Activated T-helper 2 cell treated with anti-CD3 and anti-CD28 coated beads, Interferon-gamma antibody, Interleukin-2, Interleukin-4, amounts not matched to agents 10 μg/mL and 5 μg/mL and 100 μg/mL, durations not matched to agents 14 hours and 24 hours and 36 hours (primary cell): ENCODE measurements around the gene TAS2R41. TPM values are rescaled to one million over a fixed set of nuclear protein-coding genes. Genes with fewer than 3 reads are reported as not detected.
"Not testable (repeated sequence)": the region's sequence is repeated elsewhere in the genome, so short reads cannot be mapped to it uniquely, and the experiment has no call there.

Experiments used
- DNase-seq: peaks from one replicate; pipeline ENCODE4 v3.0.0; 2021; ENCODE audit warnings: low spot score
- H3K27ac Mint-ChIP-seq: one replicate; pipeline ENCODE4 v1.8.0; 2021; ENCODE audit warnings: mixed read lengths
- H3K27me3 Mint-ChIP-seq: one replicate; pipeline ENCODE4 v1.8.0; 2021; ENCODE audit warnings: low read depth, mixed read lengths
- H3K36me3 Mint-ChIP-seq: one replicate; pipeline ENCODE4 v1.8.0; 2021; ENCODE audit warnings: low read depth, mixed read lengths
- H3K4me1 Mint-ChIP-seq: one replicate; pipeline ENCODE4 v1.8.0; 2021; ENCODE audit warnings: low read depth, mixed read lengths
- H3K4me3 Mint-ChIP-seq: one replicate; pipeline ENCODE4 v1.8.0; 2021; ENCODE audit warnings: low read depth, mild to moderate bottlenecking, moderate library complexity, mixed read lengths
- H3K9me3 Mint-ChIP-seq: one replicate; pipeline ENCODE4 v1.8.0; 2021; ENCODE audit warnings: mixed read lengths
- intact Hi-C: fragments of 100-400 bp; cut with micrococcal nuclease; formaldehyde crosslinking; loops from one replicate; pipeline ENCODE4 v1.15.1; 2023
- total RNA-seq: library from RNA; stranded (reverse); gene quantifications from 2 replicates; pipeline ENCODE4 v1.2.3, GENCODE V29; 2022

TAS2R41 gene
- total RNA-seq, 1 donor from 2014 or later, result not detected

DNA sequence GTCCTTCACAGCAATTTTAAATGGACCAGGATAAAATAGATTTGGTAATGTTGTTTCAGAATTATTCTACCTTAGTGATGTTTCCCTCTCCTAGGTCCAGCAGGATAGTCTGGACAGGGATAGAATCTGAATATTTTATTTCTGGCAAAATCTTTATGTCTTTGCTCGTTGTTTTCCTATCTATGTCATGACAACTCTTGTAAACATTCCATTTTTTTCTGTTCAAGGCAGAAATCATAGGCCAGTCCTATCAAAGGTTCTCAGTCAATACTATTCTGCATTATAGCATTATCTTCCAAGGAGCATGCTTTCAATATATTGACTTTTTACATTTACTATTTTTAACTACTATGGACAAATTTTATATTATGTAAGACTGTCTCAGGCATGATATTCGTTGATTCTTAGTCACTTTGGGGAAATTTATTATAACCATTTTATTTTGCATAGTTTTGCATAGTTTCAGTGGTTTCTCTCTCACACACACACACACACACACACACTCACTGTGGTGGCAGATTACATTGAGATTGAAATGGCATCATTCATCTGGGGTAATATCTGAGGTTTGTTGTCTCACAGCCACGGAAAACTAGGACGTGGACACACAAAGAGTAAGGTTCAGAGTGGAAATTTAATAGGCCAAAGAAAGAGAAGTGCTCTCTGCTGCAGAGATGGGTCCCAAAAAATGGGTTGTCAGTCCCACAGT is 17.2 kb upstream of the TAS2R41 start:
- Mint-ChIP-seq H3K27me3 (no peaks in the 10 kb centered on the region), H3K4me3 (no peak overlapping the region), H3K27ac (no peak overlapping the region), H3K9me3 (no peaks in the 10 kb centered on the region), H3K4me1 (no peaks in the 10 kb centered on the region), H3K36me3 (no peaks in the 10 kb centered on the region)
- intact Hi-C loops, result no loop called here
- no peak for DNase-seq

DNA sequence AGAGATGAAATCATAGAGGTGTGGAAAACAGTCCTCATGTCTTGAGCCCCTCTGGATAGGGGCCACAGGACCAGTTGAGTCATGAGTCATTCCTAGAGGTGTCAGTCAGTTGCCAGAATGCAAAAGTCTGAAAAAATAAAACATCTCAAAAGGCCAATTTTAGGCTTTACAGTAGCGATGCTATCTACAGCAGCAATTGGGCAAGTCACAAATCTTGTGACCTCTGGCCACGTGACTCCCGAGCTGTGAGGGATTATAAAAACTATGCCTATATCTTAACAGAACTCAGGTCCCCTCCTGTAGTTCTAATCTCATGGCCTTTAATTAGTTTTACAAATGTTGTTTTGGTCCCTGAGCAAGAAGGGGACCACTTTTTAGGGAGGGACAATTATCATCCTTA is 15.6 kb upstream of the TAS2R41 start:
- H3K27ac Mint-ChIP-seq, result no peak overlapping the region
- H3K4me3 Mint-ChIP-seq, result no peak overlapping the region
- H3K9me3 Mint-ChIP-seq, result no peaks in the 10 kb centered on the region
- intact Hi-C loops, result no loop called here
- no peaks in the 10 kb centered on the region for H3K36me3 Mint-ChIP-seq
- H3K27me3 Mint-ChIP-seq, result no peaks in the 10 kb centered on the region
- no peaks in the 10 kb centered on the region for H3K4me1 Mint-ChIP-seq
- DNase-seq, result no peak

DNA sequence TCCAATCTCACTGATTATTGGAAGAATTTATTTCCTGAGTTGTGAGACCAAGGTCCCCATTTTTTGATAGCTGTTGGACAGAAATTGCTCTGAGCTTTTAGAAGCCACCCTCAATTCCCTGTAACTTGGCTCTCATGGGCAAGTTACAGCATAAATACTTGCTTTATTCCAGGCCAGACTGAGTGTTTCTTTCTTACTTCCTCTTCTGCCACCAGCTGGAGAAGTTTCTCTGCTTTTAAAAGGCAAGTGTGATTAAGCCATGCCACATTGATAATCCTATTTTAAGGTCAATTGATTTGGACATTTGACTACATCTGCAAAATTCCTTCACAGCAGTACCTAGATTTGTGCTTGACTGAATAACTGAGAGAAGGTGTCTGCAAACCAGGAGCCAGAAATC is 14.1 kb upstream of the TAS2R41 start:
- H3K9me3 Mint-ChIP-seq, result no peaks in the 10 kb centered on the region
- H3K4me1 Mint-ChIP-seq, result no peaks in the 10 kb centered on the region
- H3K4me3 Mint-ChIP-seq, result no peak overlapping the region
- H3K27me3 Mint-ChIP-seq, result no peaks in the 10 kb centered on the region
- H3K36me3 Mint-ChIP-seq, result no peaks in the 10 kb centered on the region
- no peak overlapping the region for H3K27ac Mint-ChIP-seq
- DNase-seq, result no peak
- intact Hi-C loops, result no loop called here

DNA sequence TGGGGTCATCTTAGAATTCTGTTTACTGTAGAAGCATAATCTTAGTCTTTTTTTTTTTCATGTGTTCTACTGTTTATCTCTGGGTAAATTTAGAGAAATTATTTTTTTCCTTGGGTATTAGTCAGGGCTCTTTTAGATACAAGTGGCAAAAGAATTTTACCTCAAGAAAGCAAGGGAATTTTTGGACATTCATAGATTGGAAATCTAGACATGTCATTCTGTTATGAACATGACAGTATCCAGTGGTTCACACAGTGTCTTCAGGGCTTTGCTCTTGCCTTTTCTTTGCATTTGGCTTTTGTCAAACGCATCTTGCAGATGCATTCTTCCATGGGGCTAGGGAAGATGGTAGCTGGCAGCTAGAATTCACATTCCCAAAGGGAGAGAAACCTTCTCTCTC is 13.7 kb upstream of the TAS2R41 start:
- no peaks in the 10 kb centered on the region for H3K9me3 Mint-ChIP-seq
- no peak overlapping the region for H3K27ac Mint-ChIP-seq
- no peak overlapping the region for H3K4me3 Mint-ChIP-seq
- intact Hi-C loops, result no loop called here
- H3K4me1 Mint-ChIP-seq, result no peaks in the 10 kb centered on the region
- no peaks in the 10 kb centered on the region for H3K36me3 Mint-ChIP-seq
- DNase-seq, result no peak
- no peaks in the 10 kb centered on the region for H3K27me3 Mint-ChIP-seq

DNA sequence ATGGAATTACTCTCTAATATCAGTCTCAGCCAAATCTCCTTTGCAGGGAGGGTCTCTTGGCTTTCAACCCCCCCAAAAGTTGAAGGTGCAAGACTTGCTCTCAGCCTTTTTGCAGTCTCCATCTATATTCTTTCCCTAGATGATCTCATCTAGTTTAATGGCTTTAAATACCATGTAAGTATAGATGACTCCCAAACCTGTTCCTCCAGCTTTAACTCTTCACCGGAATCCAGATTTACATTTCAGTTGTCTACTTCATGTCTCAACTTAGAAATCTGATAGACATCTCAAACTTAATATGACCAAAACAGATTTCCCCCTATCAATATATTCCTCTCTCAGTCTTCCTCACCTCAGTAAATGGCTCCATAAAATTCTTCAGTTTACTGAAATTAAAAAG is 9.9 kb upstream of the TAS2R41 start:
- Mint-ChIP-seq H3K36me3 (no peaks in the 10 kb centered on the region), H3K4me1 (no peaks in the 10 kb centered on the region), H3K9me3 (peaks cover 6% of the 10 kb centered on the region), H3K27ac (no peak overlapping the region), H3K27me3 (peaks cover 3% of the 10 kb centered on the region), H3K4me3 (no peak overlapping the region)
- intact Hi-C loops, result no loop called here
- DNase-seq, result no peak

DNA sequence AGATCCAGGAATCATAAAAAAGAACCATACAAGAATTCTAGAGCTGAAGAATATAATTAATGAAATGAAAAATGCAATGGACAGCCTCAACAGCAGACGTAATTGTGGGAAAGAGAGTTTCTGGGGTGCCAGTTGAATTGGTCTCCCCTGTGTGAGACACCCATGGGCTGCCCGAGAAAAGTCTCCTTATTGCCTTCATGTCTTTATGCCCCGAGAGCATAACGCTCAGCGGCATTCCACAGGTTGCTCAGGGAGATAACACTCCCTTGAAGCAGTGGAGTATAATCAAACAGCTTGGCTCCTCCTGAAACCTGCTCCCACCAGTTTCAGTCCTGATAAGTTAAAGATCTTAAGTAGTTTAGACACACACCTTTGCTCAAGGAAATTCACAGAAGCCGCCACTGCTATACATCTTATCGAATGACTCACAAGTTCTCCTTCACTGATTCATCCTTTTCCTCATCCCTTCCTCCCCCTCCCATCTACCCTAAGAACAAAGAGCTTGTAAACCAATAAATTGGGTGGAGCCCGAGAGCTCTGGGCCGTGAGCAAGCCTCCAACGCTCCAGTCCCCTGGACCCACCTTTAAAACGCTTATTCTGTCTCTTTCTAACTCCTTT is 5.5 kb upstream of the TAS2R41 start:
- H3K9me3 Mint-ChIP-seq, H3K27me3 Mint-ChIP-seq, intact Hi-C loops, H3K36me3 Mint-ChIP-seq, H3K4me1 Mint-ChIP-seq, H3K4me3 Mint-ChIP-seq, DNase-seq, H3K27ac Mint-ChIP-seq: not testable (repeated sequence)

DNA sequence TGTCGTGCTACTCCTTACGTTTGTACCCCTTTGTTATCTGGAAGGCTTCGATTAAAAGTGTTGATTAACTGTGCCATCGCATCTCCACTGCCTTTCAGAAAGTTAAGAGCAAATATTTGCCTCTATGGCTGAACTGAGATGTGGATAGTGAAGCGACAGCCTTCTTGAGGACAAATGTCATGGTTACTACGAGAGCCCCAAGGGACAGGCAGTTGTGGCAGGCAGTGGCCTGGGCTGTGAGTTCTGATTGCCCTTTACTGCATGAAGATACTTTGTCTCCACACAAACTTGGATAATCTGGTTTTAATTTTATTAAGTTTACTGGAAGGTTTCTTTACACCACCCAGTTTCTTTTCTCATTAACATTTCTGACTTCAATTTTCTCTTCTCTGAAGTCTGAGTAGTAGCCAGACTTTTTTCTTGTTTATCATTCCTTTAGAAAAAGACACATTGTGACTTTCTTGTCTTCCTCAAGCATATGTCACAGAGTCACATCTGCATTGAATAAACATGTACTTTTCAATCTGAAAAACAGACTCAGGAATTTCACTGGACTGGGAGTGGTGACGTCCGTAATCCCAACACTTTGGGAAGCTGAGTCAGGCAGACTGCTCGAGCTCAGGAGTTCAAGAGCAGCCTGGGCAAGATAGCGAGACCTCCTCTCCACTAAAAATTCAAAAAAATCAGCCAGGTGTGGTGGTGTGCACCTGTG is 1.5 kb downstream of the TAS2R41 start:
- Mint-ChIP-seq H3K9me3 (no peaks in the 10 kb centered on the region), H3K27ac (no peak overlapping the region), H3K4me1 (no peaks in the 10 kb centered on the region), H3K36me3 (no peaks in the 10 kb centered on the region), H3K27me3 (no peaks in the 10 kb centered on the region), H3K4me3 (no peak overlapping the region)
- intact Hi-C loops, result no loop called here
- no peak for DNase-seq

DNA sequence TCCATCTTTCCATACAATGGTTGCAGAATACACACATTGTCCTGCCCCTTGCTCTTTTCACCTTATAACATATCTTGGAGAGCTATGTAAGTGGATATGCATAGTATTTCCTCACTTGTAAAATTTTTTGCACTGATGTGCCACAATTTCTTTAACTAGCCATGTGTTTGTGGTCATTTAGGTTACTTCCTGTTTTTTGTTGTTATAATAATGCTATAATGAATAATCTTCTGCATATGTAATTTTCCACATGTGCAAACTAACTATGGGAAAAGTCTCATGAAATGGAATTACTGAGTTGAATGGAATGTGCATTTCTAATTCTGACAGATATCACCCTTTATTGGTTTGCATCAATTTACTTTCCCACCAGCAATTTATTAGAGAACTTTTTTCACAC is 2.8 kb downstream of the TAS2R41 start:
- Mint-ChIP-seq H3K27ac (no peak overlapping the region), H3K4me1 (no peaks in the 10 kb centered on the region), H3K4me3 (no peak overlapping the region), H3K9me3 (no peaks in the 10 kb centered on the region), H3K36me3 (no peaks in the 10 kb centered on the region), H3K27me3 (no peaks in the 10 kb centered on the region)
- no peak for DNase-seq
- intact Hi-C loops, result no loop called here

DNA sequence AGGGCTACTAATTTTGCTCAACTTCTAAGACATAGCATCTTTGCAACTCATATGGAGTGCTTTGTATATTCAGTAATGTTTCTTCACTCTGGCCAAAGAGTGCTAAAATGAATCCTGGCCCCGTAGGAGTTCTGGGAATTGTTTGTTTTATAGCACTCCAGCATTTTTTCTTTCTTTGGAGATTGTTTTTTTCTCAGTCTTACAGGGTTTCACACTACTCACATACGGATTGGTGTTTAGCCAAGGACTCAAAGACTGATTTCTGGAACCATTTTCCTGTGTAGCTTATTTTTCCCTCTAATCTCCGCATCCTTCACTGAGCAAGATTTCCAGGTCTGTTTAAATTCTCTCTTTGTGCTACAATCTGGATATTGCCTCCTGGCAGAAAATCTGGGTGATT is 6.4 kb downstream of the TAS2R41 start:
- intact Hi-C loops, result no loop called here
- DNase-seq, result no peak
- Mint-ChIP-seq H3K27me3 (no peaks in the 10 kb centered on the region), H3K9me3 (no peaks in the 10 kb centered on the region), H3K4me1 (no peaks in the 10 kb centered on the region), H3K4me3 (no peak overlapping the region), H3K27ac (no peak overlapping the region), H3K36me3 (no peaks in the 10 kb centered on the region)

DNA sequence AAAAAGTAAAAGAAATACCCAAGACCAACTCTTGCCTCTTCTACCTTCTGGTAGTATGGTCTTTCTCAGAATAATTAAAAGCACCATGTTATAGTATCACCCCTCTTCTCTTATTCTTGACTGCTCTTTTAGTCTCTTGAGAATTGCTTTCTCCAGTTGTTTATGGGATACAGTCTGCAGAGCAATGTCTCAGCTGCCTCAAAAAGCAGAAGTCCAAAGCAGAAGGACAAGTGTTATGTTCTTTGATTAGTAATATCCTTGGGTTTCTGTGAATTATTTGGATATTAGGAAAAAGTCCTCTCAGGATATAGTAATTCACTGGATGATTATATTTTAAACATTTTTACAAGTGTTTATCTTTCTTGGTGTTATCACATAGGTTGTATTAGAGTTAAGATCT is 7.4 kb downstream of the TAS2R41 start:
- Mint-ChIP-seq H3K9me3 (no peaks in the 10 kb centered on the region), H3K27me3 (no peaks in the 10 kb centered on the region), H3K4me3 (no peak overlapping the region), H3K36me3 (no peaks in the 10 kb centered on the region), H3K27ac (no peak overlapping the region), H3K4me1 (no peaks in the 10 kb centered on the region)
- no peak for DNase-seq
- intact Hi-C loops, result no loop called here

DNA sequence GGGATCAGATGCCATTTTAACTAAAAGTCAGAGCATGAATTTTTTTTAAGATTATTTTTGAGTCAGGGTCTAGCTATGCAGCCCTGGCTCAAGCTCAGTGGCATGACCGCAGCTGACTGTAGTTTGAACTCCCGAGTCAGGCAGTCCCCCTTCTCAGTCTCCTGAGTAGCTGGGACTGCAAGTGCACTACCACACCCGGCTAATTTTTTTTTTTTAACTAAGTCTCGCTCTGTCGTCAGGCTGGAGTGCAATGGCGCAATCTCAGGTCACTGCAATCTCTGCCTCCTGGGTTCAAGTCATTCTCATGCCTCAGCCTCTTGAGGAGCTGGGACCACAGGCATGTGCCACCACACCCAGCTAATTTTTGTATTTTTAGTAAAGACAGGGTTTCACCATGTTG is 7.8 kb downstream of the TAS2R41 start:
- intact Hi-C loops, result no loop called here
- Mint-ChIP-seq H3K27ac (no peak overlapping the region), H3K36me3 (no peaks in the 10 kb centered on the region), H3K9me3 (no peaks in the 10 kb centered on the region), H3K4me1 (no peaks in the 10 kb centered on the region), H3K27me3 (no peaks in the 10 kb centered on the region), H3K4me3 (no peak overlapping the region)
- DNase-seq, result no peak

DNA sequence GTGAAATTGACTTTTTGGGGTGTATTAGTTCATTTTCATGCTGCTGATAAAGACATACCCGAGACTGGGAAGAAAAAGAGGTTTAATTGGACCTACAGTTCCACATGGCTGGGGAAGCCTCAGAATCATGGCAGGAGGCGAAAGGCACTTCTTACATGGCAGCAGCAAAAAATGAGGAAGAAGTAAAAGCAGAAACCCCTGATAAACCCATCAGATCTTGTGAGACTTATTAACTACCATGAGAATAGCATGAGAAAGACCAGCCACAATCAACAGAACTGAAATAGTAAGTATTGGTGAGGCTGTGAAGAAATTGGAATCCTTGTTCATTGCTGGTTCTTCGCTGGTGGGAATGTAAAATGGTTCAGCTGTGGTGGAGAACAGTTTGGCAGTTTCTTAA is 8.6 kb downstream of the TAS2R41 start:
- H3K4me3 Mint-ChIP-seq, H3K36me3 Mint-ChIP-seq, H3K27me3 Mint-ChIP-seq, H3K9me3 Mint-ChIP-seq, intact Hi-C loops, H3K27ac Mint-ChIP-seq, DNase-seq, H3K4me1 Mint-ChIP-seq: not testable (repeated sequence)

DNA sequence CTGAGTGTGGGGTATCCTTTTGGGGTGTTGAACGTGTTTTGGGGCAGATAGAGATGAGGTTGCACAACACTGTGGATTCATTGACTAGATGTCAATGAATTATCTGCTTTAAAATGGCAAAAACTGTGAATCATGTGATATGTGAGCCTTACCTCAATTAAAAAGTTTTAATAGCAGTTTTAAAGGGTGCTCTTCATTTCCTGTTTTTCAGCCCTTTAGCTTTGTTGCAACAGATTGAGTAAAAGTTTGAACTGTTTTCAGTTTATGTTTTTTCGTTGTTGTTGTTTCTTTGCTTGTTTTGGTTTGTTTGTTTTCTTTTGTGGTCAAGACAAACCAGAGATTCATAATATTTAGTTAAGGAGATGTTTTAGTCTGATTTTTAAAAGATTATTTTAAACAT is 9.4 kb downstream of the TAS2R41 start:
- Mint-ChIP-seq H3K36me3 (no peaks in the 10 kb centered on the region), H3K4me3 (no peak overlapping the region), H3K9me3 (no peaks in the 10 kb centered on the region), H3K27ac (no peak overlapping the region), H3K4me1 (peaks cover 13% of the 10 kb centered on the region), H3K27me3 (no peaks in the 10 kb centered on the region)
- intact Hi-C loops, result no loop called here
- DNase-seq, result no peak
